Kidney epithelial cell (primary cell): ENCODE measurements around the gene DBH. TPM values are rescaled to one million over a fixed set of nuclear protein-coding genes. Genes with fewer than 3 reads are reported as not detected.

Source experiments
- DNase-seq: peaks from one replicate; pipeline ENCODE4 v3.0.0-alpha.2; 2010; ENCODE audit warnings: low read depth
- H3K27me3 ChIP-seq: 2 replicates; pipeline ENCODE4 v1.6.0; 2011; ENCODE audit warnings: low read length; ENCODE audit not compliant: control insufficient read depth, insufficient read depth
- H3K36me3 ChIP-seq: 2 replicates; pipeline ENCODE4 v1.5.1; 2011; ENCODE audit warnings: low read length; ENCODE audit not compliant: control insufficient read depth, insufficient read depth
- H3K4me3 ChIP-seq: 2 replicates; pipeline ENCODE4 v1.5.1; 2011; ENCODE audit warnings: low read depth, mild to moderate bottlenecking, control low read depth, low read length
- total RNA-seq: library from RNA; depleted of rRNA; stranded (reverse); fragments of >200 nt; gene quantifications from 2 replicates; pipeline ENCODE4 v1.2.3, GENCODE V29; 2015
- TF ChIP-seq, protein P1 (sequence below): IDR thresholded peaks from 2 replicates; pipeline ENCODE4 v1.5.1; 2011; ENCODE audit warnings: mild to moderate bottlenecking, moderate library complexity, low read length, control low read depth, inconsistent platforms; ENCODE audit not compliant: insufficient read depth, poor library complexity, severe bottlenecking

The DBH gene
- total RNA-seq, 1 donor from 2014 or later = not detected

GRCh38 chr9:133700819-133701320, 64.7 kb downstream of the DBH start:
- TF ChIP-seq, protein P1, sequence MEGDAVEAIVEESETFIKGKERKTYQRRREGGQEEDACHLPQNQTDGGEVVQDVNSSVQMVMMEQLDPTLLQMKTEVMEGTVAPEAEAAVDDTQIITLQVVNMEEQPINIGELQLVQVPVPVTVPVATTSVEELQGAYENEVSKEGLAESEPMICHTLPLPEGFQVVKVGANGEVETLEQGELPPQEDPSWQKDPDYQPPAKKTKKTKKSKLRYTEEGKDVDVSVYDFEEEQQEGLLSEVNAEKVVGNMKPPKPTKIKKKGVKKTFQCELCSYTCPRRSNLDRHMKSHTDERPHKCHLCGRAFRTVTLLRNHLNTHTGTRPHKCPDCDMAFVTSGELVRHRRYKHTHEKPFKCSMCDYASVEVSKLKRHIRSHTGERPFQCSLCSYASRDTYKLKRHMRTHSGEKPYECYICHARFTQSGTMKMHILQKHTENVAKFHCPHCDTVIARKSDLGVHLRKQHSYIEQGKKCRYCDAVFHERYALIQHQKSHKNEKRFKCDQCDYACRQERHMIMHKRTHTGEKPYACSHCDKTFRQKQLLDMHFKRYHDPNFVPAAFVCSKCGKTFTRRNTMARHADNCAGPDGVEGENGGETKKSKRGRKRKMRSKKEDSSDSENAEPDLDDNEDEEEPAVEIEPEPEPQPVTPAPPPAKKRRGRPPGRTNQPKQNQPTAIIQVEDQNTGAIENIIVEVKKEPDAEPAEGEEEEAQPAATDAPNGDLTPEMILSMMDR = no peak
- Histone ChIP-seq H3K27me3 (peaks cover 39% of the 10 kb centered on the region), H3K36me3 (no peaks in the 10 kb centered on the region), H3K4me3 (no peak overlapping the region)
- no peak for DNase-seq

DNA sequence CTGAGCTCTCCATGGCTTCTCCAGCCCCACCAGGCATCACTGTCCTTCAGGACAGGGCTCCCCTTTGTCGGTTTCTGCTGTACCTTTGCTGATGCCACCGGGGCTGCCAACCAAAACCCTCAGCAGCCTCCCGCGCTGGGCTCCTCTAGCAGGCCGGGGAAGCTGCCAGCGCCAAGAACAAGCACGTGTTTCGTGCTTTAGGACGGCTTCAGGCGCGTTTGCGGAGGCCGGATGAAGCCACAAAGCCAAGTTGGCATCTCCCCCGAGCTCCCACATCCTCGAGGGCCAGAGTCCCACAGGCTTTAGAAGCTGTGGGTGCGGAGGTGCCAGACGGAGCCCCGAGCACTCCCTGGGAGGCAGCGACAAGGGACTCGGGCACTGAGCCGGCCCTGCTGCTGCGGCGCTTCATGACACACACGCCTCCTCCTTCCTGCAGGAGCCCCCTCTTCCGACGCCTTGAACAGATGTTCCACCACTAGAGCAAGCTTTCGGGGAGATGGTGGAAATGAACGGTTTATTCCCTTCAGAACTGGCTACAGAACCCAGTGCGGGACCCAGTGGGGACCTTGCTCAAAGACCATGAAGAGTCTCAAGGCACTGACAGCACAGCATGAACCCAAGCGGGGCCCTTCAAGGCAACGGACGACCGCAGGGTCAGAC, 65.3 kb downstream of the DBH start:
- Histone ChIP-seq H3K4me3 (no peak overlapping the region), H3K27me3 (peaks cover 34% of the 10 kb centered on the region), H3K36me3 (no peaks in the 10 kb centered on the region)
- no peak for DNase-seq
- TF ChIP-seq, protein P1 = no peak

DNA sequence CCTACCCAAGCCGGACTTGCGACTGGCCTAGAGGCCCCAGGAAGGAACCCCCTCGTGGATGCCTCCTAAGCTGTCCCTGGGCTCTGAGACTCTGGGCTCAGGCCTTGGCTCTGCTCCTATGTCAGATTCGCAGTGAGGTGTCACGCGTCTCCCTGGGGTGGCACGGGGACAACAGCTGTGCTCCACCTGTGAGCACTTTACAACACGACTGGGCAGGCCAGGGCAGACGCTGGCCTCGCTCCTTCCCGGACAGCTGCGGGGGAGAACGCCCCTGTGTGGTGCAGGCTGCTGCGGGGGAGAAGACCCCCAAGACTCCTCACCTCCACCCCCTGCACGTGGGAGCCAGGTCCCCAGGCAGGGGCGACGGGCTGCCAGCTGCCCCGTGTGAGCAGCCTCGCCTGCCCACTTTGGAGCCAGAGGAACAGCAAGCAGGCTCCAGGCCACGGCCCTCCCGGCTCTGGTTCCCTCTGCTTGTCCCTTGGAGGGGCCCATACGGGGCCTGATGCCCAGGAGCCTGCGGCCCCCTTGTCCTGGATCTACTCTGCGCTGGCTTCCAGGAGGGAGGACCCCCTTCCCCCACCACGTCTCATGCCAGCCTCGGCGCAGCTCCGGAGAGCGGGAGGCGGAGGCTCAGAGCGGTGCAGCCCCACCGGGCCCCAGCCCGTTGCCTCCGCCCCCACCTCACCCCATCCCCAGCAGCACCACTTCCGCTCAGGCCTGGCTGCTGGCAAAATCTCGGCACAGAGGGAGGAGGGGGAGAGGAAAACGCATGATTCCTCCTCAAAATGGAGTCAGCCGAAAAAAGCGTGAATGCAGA, 66.0 kb downstream of the DBH start:
- TF ChIP-seq, protein P1 = no peak
- no peak for DNase-seq
- H3K4me3 ChIP-seq = no peak overlapping the region
- peaks cover 34% of the 10 kb centered on the region for H3K27me3 ChIP-seq
- no peaks in the 10 kb centered on the region for H3K36me3 ChIP-seq

DNA sequence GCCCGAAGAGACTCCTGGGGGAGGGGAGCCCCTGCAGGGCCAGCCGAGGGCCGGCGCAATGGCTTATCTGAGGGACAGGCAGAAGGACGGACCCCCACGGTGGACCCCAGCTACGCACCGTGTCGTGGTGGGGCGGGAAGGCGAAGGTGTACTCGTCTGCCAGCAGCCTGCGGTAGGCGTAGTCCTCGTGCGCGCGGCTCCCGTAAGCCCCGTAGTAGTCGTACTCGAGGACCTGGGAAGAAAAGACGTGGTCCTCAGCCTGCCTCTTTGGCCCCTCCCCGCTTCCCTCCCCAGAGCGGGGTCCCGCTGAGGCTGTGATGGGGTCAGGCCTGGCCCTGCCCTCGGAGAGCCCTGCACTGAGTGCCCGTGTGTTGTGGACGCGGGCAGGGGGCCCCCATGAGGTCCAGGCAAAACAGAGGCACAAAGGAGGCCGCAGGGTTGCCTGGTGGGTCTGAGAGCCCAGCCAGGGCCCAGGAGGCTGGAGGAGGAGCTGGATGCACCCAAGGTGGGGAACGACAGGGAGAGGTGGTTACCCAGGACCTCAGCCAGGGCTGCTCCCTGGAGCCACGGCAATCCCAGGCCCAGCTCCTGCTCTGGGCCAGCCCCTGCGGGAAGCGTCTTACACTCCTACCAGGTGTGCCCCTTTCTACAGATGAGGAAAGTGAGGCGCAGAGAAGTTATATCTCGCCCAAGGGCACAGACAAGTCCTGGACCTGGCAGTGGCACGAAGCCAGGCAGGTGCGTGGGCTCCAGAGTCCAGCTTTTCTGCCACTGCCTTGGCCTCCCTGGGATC, 66.8 kb downstream of the DBH start:
- Histone ChIP-seq H3K27me3 (peaks cover 36% of the 10 kb centered on the region), H3K36me3 (no peaks in the 10 kb centered on the region), H3K4me3 (no peak overlapping the region)
- no peak for DNase-seq
- TF ChIP-seq, protein P1 = no peak

- peaks cover 40% of the 10 kb centered on the region for H3K27me3 ChIP-seq
Measured at GRCh38 chr9:133703591-133704399, 67.6 kb downstream of the DBH start.

More at GRCh38 chr9:133703591-133704399, 67.6 kb downstream of the DBH start:
- Histone ChIP-seq H3K36me3 (no peaks in the 10 kb centered on the region), H3K4me3 (no peak overlapping the region)
- DNase-seq = no peak
- TF ChIP-seq, protein P1 = no peak
